GM18861 (cell line): ENCODE measurements around the gene BZW1.

Experiments used
- ATAC-seq: cut with Tn5 transposase; IDR thresholded peaks from one replicate; pipeline ENCODE4 v1.9.1; 2021; ENCODE audit not compliant: unreplicated experiment

The BZW1 gene

GRCh38 chr2:200828572-200829257, 17.0 kb downstream of the BZW1 start:
- no peak for ATAC-seq

- ATAC-seq: no peak
These were observed 17.5 kb downstream of the BZW1 start for GRCh38 chr2:200829258-200829655.

GRCh38 chr2:200834701-200835100, 23.0 kb downstream of the BZW1 start:
- ATAC-seq: no peak

GRCh38 chr2:200839513-200839912, 27.8 kb downstream of the BZW1 start:
- ATAC-seq: no peak

- ATAC-seq: no peak
These were observed 32.6 kb downstream of the BZW1 start for GRCh38 chr2:200843993-200844948.

GRCh38 chr2:200845194-200845593, 33.5 kb downstream of the BZW1 start:
- ATAC-seq: no peak

- no peak for ATAC-seq
These were observed 34.1 kb downstream of the BZW1 start for GRCh38 chr2:200845669-200846325.

GRCh38 chr2:200847269-200847668, 35.6 kb downstream of the BZW1 start:
- ATAC-seq: no peak

GRCh38 chr2:200847939-200848338, 36.2 kb downstream of the BZW1 start:
- no peak for ATAC-seq

GRCh38 chr2:200850512-200851256, 39.0 kb downstream of the BZW1 start:
- ATAC-seq: no peak

GRCh38 chr2:200851398-200852248, 39.9 kb downstream of the BZW1 start:
- no peak for ATAC-seq

GRCh38 chr2:200852605-200853004, 40.9 kb downstream of the BZW1 start:
- ATAC-seq: no peak

GRCh38 chr2:200856806-200857205, 45.1 kb downstream of the BZW1 start:
- no peak for ATAC-seq

- no peak for ATAC-seq
These were observed 48.5 kb downstream of the BZW1 start for GRCh38 chr2:200860092-200860795.

- ATAC-seq: no peak
These were observed 50.0 kb downstream of the BZW1 start for GRCh38 chr2:200861617-200862155.

GRCh38 chr2:200862532-200863000, 50.9 kb downstream of the BZW1 start:
- no peak for ATAC-seq

- no peak for ATAC-seq
These were observed 52.1 kb downstream of the BZW1 start for GRCh38 chr2:200863782-200864175.

- ATAC-seq: peak; percentile 78
These were observed 52.7 kb downstream of the BZW1 start, which contains the start of gene CLK1 for GRCh38 chr2:200864176-200865034. CLK1 (minus strand) TSS chr2:200864658; CDS start chr2:200861862, 2,796 bp downstream.
